ENCODE measurements around the gene FOXL2NB.

DNA sequence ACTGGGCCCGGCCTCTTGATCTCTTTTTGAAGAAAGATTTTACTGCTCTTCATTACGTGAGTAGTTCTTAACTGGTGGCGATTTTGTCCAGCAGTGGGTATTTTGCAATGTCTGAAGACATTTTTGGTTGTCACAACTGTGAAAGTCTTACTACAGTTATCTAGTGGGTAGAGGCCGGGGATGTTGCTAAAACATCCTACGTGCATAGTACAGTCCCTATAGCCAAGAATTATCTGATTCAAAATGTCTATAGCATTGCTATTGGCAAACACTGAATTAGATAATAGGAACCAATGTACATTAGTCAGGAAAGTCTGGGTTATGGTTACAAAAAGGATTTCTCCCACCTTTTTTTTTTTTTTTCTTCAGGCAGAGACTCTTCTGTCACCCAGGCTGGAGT lies 38.2 kb upstream of the FOXL2NB start:
- TF ChIP-seq POLR2AphosphoS5 (IDR thresholded peaks at IDR 0.05) (no peak), CTCF (IDR thresholded peaks at IDR 0.05) (no peak)

All from prostate gland (tissue), 2 donors.